Panc1 (cell line): ENCODE data around the gene GPRC6A.

Experiments
- CTCF ChIP-seq: fragments of 450-650 bp; IDR thresholded peaks from 2 replicates; pipeline ENCODE4 v1.5.1; 2017; ENCODE audit warnings: mild to moderate bottlenecking
- POLR2AphosphoS5 ChIP-seq: IDR thresholded peaks from 2 replicates; pipeline ENCODE4 v1.6.1; 2012; ENCODE audit warnings: mild to moderate bottlenecking, low read depth, low read length, moderate library complexity
- REST ChIP-seq, 2 experiments: IDR thresholded peaks; 2 replicates each; pipeline ENCODE4 v1.6.1; 2011 to 2012; ENCODE audit warnings: low read depth in 2 of 2, control low read depth in 1 of 2, low read length in 1 of 2, mild to moderate bottlenecking in 1 of 2, moderate library complexity in 1 of 2; ENCODE audit not compliant: insufficient read depth in 1 of 2

GRCh38 chr6:116763048-116763447 lies 65.8 kb downstream of the GPRC6A start:
- TF ChIP-seq CTCF, result no peak
- no peak for TF ChIP-seq POLR2AphosphoS5
- TF ChIP-seq REST (IDR thresholded peaks at IDR 0.05; ENCODE audit: insufficient read depth in 1 of 2, low read depth in 2 of 2, low read length in 1 of 2), result no peak
